IPS DF 19.7 (cell line): ENCODE data around the gene ZNF576.
"Not testable (repeated sequence)": the region's sequence is repeated elsewhere in the genome, so short reads cannot be mapped to it uniquely, and the experiment has no call there.

ENCODE experiments used
- DNase-seq: peaks from one replicate; pipeline ENCODE4 v3.0.0-alpha.2; 2013; ENCODE audit warnings: low read depth, low spot score

The ZNF576 gene

GRCh38 chr19:43575156-43575950 is 21.0 kb upstream of the ZNF576 start, which contains the start of the genes PINLYP and XRCC1:
PINLYP (plus strand) TSS chr19:43575801; CDS start chr19:43577192, 1,391 bp downstream.
XRCC1 (minus strand) TSS chr19:43575527; CDS start chr19:43575458, 69 bp downstream.
- DNase-seq, result peak; percentile 95

GRCh38 chr19:43575955-43576878 is 20.2 kb upstream of the ZNF576 start:
- DNase-seq, result no peak

- no peak for DNase-seq
Measured at GRCh38 chr19:43578787-43579186, 17.6 kb upstream of the ZNF576 start.

- DNase-seq, result no peak
Measured at GRCh38 chr19:43581467-43581866, 14.9 kb upstream of the ZNF576 start.

- no peak for DNase-seq
Measured at GRCh38 chr19:43582495-43582894, 13.9 kb upstream of the ZNF576 start.

- no peak for DNase-seq
Measured at GRCh38 chr19:43584484-43584883, 11.9 kb upstream of the ZNF576 start.

- no peak for DNase-seq
Measured at GRCh38 chr19:43586346-43586745, 10.0 kb upstream of the ZNF576 start.

- not testable (repeated sequence) for DNase-seq
Measured at GRCh38 chr19:43587029-43587428, 9.4 kb upstream of the ZNF576 start.

- no peak for DNase-seq
Measured at GRCh38 chr19:43589277-43589676, 7.1 kb upstream of the ZNF576 start.

- no peak for DNase-seq
Measured at GRCh38 chr19:43589678-43590077, 6.7 kb upstream of the ZNF576 start.

- DNase-seq, result no peak
Measured at GRCh38 chr19:43591904-43592772, 4.3 kb upstream of the ZNF576 start.

- DNase-seq, result no peak
Measured at GRCh38 chr19:43592800-43593350, 3.5 kb upstream of the ZNF576 start.

- DNase-seq, result no peak
Measured at GRCh38 chr19:43594081-43594697, 2.2 kb upstream of the ZNF576 start.

GRCh38 chr19:43594710-43595604 is 1.4 kb upstream of the ZNF576 start:
- DNase-seq, result peak; percentile 47

- DNase-seq, result no peak
Measured at GRCh38 chr19:43595605-43595998, 793 bp upstream of the ZNF576 start.

GRCh38 chr19:43596842-43597461 is 557 bp downstream of the ZNF576 start:
- DNase-seq, result no peak

GRCh38 chr19:43597876-43598275 is 1.5 kb downstream of the ZNF576 start:
- no peak for DNase-seq

GRCh38 chr19:43598445-43599240 is 2.2 kb downstream of the ZNF576 start:
- DNase-seq, result no peak
